ENCODE results near the gene DLG1. TPM values are rescaled to one million over a fixed set of nuclear protein-coding genes. Genes with fewer than 3 reads are reported as not detected.

The DLG1 gene
- total RNA-seq, 1 donor from 2014 or later: 77.5 TPM

- no peak for TF ChIP-seq CTCF (IDR thresholded peaks at IDR 0.05)
- intact Hi-C loops (cut with DNase I): loop anchor here (10.0 kb wide), 1 partner anchor 259 kb away; no protein-coding TSS in a partner anchor
- ATAC-seq (no peak), DNase-seq (no peak)
- Histone ChIP-seq H3K36me3 (no peaks in the 10 kb centered on the region), H3K4me3 (no peak overlapping the region), H3K27me3 (no peaks in the 10 kb centered on the region), H3K9me3 (no peaks in the 10 kb centered on the region), H3K27ac (no peak overlapping the region), H3K4me1 (no peaks in the 10 kb centered on the region)
Measured at GRCh38 chr3:197256104-197256503, 42.3 kb downstream of the DLG1 start.

- Histone ChIP-seq H3K36me3 (no peaks in the 10 kb centered on the region), H3K4me1 (no peaks in the 10 kb centered on the region), H3K27ac (no peak overlapping the region), H3K4me3 (no peak overlapping the region), H3K27me3 (no peaks in the 10 kb centered on the region), H3K9me3 (peaks cover 14% of the 10 kb centered on the region)
- TF ChIP-seq CTCF (IDR thresholded peaks at IDR 0.05): no peak
- ATAC-seq: no peak
- intact Hi-C loops (cut with DNase I): loop anchor here (10.0 kb wide), 1 partner anchor 261 kb away; no protein-coding TSS in a partner anchor
- no peak for DNase-seq
Measured at GRCh38 chr3:197253238-197253947, 45.0 kb downstream of the DLG1 start.

GRCh38 chr3:197249542-197249941 is 48.9 kb downstream of the DLG1 start:
- H3K4me1 ChIP-seq: no peaks in the 10 kb centered on the region
- no peak for TF ChIP-seq CTCF (IDR thresholded peaks at IDR 0.05)
- ATAC-seq: no peak
- intact Hi-C loops (cut with DNase I): no loop called here
- no peak overlapping the region for H3K4me3 ChIP-seq
- H3K9me3 ChIP-seq: peaks cover 14% of the 10 kb centered on the region
- no peaks in the 10 kb centered on the region for H3K36me3 ChIP-seq
- DNase-seq: no peak
- no peak overlapping the region for H3K27ac ChIP-seq
- H3K27me3 ChIP-seq: no peaks in the 10 kb centered on the region

- Histone ChIP-seq H3K9me3 (peaks cover 14% of the 10 kb centered on the region), H3K36me3 (no peaks in the 10 kb centered on the region), H3K27ac (no peak overlapping the region), H3K4me1 (no peaks in the 10 kb centered on the region), H3K4me3 (no peak overlapping the region), H3K27me3 (no peaks in the 10 kb centered on the region)
- DNase-seq: no peak
- TF ChIP-seq CTCF (IDR thresholded peaks at IDR 0.05): no peak
- intact Hi-C loops (cut with DNase I): no loop called here
- no peak for ATAC-seq
Measured at GRCh38 chr3:197248341-197248740, 50.1 kb downstream of the DLG1 start.

GRCh38 chr3:197244751-197245150 is 53.7 kb downstream of the DLG1 start:
- H3K36me3 ChIP-seq: no peaks in the 10 kb centered on the region
- peaks cover 23% of the 10 kb centered on the region for H3K9me3 ChIP-seq
- H3K4me1 ChIP-seq: no peaks in the 10 kb centered on the region
- DNase-seq: no peak
- no peak for TF ChIP-seq CTCF (IDR thresholded peaks at IDR 0.05)
- no peak overlapping the region for H3K4me3 ChIP-seq
- H3K27me3 ChIP-seq: no peaks in the 10 kb centered on the region
- intact Hi-C loops (cut with DNase I): no loop called here
- ATAC-seq: no peak
- no peak overlapping the region for H3K27ac ChIP-seq
